ENCODE measurements around the gene INSR.
"Not testable (repeated sequence)": the region's sequence is repeated elsewhere in the genome, so short reads cannot be mapped to it uniquely, and the experiment has no call there.

Gene INSR

DNA sequence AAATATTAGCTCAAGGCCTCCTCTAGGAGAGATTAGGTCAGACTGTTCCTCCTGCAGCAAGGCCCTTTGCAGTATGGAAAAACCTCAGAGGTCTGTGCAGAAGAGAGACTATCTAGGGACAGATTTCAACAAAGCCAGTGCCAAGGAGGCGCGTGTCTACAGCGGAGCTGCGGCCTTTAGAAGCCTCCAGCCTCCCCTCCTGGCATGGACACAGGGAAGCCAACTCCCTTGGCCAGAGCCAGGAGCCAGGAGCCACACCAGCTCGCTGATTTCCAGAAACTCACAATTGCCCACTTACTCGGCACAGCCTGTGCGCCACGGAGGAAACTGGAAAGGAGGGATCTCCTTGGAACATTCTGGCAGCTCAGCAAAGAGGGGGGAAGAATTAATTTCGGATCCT lies 63.4 kb downstream of the INSR start:
- in situ Hi-C loops (cut with HindIII; ENCODE audit: low pct_ligation_motif_present, low pct_unique_long_range_greater_than_20kb, low sequenced_read_pairs) = no loop called here
- no peak for DNase-seq

- in situ Hi-C loops (cut with HindIII; ENCODE audit: low pct_ligation_motif_present, low pct_unique_long_range_greater_than_20kb, low sequenced_read_pairs) = no loop called here
- no peak for DNase-seq
Observed at GRCh38 chr19:7229735-7230134, 64.5 kb downstream of the INSR start.

DNA sequence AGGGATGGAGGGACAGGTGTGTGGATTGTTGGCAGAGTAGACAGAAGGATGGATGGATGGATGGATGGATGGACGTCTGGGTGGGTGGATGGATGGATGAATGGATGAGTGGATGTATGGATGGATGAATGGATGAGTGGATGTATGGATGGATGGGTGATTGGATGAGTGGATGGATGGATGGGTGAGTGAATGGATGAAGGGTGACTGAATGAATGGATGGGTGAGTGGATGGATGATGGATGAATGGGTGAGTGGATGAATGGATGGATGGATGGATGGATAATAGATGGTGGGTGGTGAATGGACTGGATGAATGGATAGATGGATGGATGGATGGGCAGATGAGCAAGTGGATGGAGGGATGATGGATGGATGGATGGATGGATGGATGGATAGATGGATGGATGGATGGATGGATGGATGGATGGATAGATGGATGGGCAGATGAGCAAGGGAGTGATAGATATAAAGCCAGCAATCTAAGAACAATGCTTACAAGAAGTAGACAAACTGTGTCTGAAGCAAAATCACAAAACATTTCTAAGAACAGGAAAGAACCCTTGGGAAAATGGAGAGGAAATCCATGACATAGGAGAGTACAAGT lies 65.2 kb downstream of the INSR start:
- DNase-seq = no peak
- in situ Hi-C loops (cut with HindIII; ENCODE audit: low pct_ligation_motif_present, low pct_unique_long_range_greater_than_20kb, low sequenced_read_pairs) = no loop called here

- in situ Hi-C loops (cut with HindIII; ENCODE audit: low pct_ligation_motif_present, low pct_unique_long_range_greater_than_20kb, low sequenced_read_pairs) = no loop called here
- DNase-seq = no peak
Observed at GRCh38 chr19:7227735-7228134, 66.5 kb downstream of the INSR start.

DNA sequence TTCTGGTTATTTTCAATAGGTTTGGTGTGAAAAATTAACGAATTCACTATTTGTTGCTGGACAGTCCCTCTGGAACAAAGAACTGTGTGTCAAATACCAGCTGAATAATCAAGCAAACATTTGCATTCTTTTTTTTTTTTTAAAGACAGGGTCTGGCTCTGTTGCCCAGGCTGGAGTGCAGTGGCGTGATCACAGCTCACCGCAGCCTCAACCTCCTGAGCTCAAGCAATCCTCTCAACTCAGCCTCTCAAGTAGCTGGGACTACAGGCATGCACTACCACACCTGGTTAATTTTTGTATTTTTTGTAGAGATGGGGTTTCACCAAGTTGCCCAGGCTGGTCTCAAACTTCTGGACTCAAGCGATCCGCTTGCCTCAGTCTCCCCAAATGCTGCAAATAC lies 67.1 kb downstream of the INSR start:
- in situ Hi-C loops (cut with HindIII; ENCODE audit: low pct_ligation_motif_present, low pct_unique_long_range_greater_than_20kb, low sequenced_read_pairs); DNase-seq: not testable (repeated sequence)

GRCh38 chr19:7226739-7227138 lies 67.5 kb downstream of the INSR start:
- DNase-seq = no peak
- in situ Hi-C loops (cut with HindIII; ENCODE audit: low pct_ligation_motif_present, low pct_unique_long_range_greater_than_20kb, low sequenced_read_pairs) = no loop called here

- no peak for DNase-seq
- in situ Hi-C loops (cut with HindIII; ENCODE audit: low pct_ligation_motif_present, low pct_unique_long_range_greater_than_20kb, low sequenced_read_pairs) = no loop called here
Observed at GRCh38 chr19:7225741-7226140, 68.5 kb downstream of the INSR start.

DNA sequence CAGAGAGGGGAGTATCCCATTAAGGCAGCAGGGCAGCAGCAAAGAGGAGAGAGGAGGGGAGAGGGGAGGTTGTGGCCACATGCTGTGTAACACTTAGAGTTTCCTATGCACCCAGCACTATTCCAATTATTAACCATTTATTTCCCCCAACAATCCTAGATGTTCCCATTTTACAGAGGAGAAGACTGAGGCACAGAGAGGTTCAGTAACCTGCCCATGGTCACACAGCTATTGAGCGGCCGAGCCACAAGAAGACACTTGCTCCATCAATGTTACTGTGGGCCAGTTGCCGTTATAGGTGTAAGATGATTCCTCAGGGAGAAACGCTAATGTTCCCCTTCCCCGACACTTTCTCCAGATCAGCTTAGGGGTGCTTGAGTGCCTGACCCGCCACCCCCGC lies 69.2 kb downstream of the INSR start:
- in situ Hi-C loops (cut with HindIII; ENCODE audit: low pct_ligation_motif_present, low pct_unique_long_range_greater_than_20kb, low sequenced_read_pairs) = no loop called here
- DNase-seq = no peak

DNA sequence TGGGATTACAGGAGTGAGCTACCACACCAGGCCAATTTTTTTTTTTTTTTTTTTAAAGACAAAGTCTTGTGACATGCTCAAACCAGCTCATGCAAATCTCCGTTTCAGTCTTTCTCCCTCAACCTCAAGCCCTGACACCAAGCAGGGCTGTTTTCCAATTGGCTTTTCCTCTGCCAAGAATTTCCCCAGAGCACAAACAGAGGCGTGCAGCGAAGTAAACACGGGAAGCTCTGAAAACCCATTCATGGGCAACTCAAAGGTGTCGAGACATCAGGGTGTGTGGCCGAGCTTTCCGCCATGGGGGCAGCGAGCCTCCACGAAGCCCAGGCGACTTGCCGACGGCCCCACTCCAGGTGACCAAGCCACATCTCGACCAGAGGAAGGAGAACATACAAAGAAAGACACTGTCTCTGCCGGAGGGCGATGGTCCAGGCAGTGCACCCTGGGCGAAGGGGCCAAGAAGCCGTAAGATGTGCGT lies 70.0 kb downstream of the INSR start:
- no peak for DNase-seq
- in situ Hi-C loops (cut with HindIII; ENCODE audit: low pct_ligation_motif_present, low pct_unique_long_range_greater_than_20kb, low sequenced_read_pairs) = no loop called here

DNA sequence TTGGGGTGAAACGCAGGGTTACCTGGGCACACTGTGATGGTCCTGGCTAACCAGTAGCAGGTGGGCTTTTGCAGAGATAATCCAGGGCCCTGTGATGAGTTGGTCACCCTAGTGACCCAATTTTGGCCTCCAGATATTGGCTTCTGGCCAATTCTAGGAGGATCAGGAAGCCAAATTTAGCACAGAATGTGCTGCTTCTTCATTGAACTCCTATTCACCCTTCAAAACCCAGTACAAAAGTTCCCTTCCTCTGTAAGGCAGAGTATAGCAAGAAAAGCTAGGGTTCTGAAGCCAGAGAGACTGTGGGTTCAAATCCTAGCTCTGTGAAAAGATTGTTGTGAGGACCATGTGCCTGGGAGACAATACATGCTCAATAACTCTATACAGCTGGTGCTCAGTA lies 70.8 kb downstream of the INSR start:
- DNase-seq = no peak
- in situ Hi-C loops (cut with HindIII; ENCODE audit: low pct_ligation_motif_present, low pct_unique_long_range_greater_than_20kb, low sequenced_read_pairs) = no loop called here

DNA sequence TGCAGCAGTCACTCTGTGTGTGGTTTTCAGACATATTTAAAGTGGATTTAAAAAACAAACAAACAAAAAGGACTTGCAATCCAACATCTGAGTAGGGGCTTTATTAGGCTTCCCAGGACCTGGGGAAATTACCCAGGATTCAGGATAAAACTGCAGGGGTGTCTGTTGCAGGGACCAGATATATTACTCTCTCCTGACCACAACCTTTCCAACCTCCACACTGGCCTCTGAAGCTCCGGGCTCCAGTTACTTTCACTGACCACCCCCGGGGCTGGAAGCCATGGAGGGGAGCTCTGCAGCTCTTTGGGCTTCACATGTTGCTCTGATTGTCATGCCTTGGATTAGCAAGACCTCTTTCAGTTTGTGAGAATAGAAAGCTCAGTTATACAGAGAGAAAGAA lies 75.2 kb downstream of the INSR start:
- in situ Hi-C loops (cut with HindIII; ENCODE audit: low pct_ligation_motif_present, low pct_unique_long_range_greater_than_20kb, low sequenced_read_pairs) = no loop called here
- no peak for DNase-seq

DNA sequence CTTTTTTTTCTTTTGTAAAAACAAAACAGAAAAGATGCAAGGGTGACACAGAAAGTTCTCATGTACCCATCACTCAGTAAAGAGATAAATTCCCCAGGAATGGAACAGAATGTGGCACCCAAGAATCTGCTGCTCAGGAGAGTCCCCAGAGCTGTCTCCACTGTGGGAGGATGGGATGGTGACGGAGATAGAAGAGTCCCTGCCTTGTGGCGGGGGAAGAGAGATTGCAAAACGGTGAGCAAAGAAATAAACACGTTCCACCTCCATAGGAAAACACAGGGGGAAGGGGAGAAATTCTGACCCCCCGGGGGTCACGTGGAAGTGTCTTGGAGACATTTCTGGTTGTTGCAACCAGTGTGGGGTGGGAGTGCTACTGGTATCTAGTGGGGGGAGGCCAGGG lies 76.4 kb downstream of the INSR start:
- in situ Hi-C loops (cut with HindIII; ENCODE audit: low pct_ligation_motif_present, low pct_unique_long_range_greater_than_20kb, low sequenced_read_pairs) = no loop called here
- no peak for DNase-seq

DNA sequence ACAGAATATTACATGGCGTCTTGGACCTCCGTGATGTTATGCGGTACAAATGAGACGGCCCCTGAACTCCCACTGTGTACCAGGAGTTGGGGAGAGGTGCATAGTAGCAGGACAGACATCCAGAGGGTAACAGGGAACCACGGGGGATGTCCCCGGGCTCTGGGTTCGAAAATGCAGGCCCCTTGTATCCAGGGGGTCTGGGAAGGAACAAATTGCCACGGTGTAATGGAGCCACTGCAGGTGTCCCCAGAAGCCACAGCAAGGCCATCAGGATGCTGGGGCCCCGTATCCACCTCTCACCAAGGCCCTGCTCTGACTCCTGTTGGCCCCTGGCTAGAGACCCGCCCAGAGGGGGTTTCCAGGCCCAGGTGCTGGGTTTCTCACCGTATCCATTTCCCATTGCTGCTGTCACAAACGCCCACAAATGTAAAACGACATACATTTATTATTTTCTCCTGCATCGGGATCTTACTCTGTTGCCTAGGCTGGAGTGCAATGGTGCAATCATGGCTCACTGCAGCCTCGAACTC lies 77.8 kb downstream of the INSR start:
- in situ Hi-C loops (cut with HindIII; ENCODE audit: low pct_ligation_motif_present, low pct_unique_long_range_greater_than_20kb, low sequenced_read_pairs) = no loop called here
- no peak for DNase-seq

- in situ Hi-C loops (cut with HindIII; ENCODE audit: low pct_ligation_motif_present, low pct_unique_long_range_greater_than_20kb, low sequenced_read_pairs) = no loop called here
- no peak for DNase-seq
Observed at GRCh38 chr19:7215176-7215575, 79.0 kb downstream of the INSR start.

- in situ Hi-C loops (cut with HindIII; ENCODE audit: low pct_ligation_motif_present, low pct_unique_long_range_greater_than_20kb, low sequenced_read_pairs) = no loop called here
- DNase-seq = no peak
Observed at GRCh38 chr19:7214324-7215089, 79.7 kb downstream of the INSR start.

GRCh38 chr19:7213628-7214323 lies 80.4 kb downstream of the INSR start:
- in situ Hi-C loops (cut with HindIII; ENCODE audit: low pct_ligation_motif_present, low pct_unique_long_range_greater_than_20kb, low sequenced_read_pairs) = no loop called here
- DNase-seq = no peak

DNA sequence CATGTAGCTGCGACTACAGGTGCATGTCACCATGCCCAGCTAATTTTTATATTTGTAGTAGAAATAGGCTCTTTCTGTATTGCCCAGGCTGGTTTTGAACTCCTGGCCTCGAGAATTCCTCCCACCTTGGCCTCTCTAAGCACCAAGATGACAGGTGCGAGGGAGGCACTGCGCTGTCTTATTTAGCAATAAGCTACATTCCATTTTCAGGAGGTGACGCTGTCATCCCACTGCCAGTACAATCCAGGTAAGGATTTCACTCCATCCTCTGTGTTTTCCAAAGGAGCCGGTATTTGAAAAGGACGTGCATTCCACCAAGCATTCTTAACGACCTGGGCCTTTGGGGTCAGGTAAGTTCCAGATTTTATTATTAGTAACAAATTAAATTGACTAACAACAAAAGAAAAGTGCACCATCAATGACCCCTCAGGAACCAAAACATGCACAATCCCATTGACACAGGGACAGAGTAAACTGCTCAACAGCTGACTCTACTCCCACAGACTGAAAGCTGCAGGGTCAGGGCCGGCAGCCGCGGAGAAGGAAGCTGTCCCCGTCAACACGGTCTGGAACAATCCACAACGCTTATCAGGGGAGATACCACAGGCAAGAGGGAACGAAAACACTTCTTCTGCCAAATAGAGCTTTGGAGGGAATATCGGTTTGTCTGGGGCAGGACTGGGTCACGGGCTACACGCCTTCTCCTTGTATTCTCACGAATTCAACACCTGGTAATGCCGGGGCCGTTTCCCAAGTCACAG lies 82.8 kb downstream of the INSR start:
- in situ Hi-C loops (cut with HindIII; ENCODE audit: low pct_ligation_motif_present, low pct_unique_long_range_greater_than_20kb, low sequenced_read_pairs) = no loop called here
- no peak for DNase-seq

DNA sequence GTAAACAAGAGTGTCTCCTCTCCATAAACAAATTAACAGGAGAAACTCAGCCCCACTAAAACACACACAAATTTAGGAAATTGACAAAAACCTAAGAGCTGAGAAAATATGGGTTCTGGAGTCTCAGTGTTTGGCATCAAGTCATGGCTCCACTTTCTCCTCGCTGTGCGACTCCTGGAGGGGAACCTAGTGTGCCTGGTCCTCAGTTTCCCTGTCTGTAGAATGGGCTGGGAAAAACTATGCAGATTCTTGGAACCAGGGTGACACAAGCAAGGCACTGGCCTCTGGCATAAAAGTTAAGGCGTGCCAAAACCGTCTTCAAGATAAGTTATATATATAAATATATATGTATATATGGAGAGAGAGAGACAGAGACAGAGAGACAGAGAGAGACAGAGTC lies 83.9 kb downstream of the INSR start:
- DNase-seq = no peak
- in situ Hi-C loops (cut with HindIII; ENCODE audit: low pct_ligation_motif_present, low pct_unique_long_range_greater_than_20kb, low sequenced_read_pairs) = no loop called here

All from ACHN (cell line).